GM12801 (cell line): Measurements from ENCODE around the gene SRPK2.

Experiments used
- TF ChIP-seq, protein P1 (sequence below): IDR thresholded peaks from one replicate; pipeline ENCODE4 v1.5.1; 2011; ENCODE audit warnings: control low read depth; ENCODE audit not compliant: insufficient read length; ENCODE audit errors: extremely low read depth

SRPK2 gene

GRCh38 chr7:105086850-105087249, 301.9 kb downstream of the SRPK2 start:
- TF ChIP-seq, protein P1, sequence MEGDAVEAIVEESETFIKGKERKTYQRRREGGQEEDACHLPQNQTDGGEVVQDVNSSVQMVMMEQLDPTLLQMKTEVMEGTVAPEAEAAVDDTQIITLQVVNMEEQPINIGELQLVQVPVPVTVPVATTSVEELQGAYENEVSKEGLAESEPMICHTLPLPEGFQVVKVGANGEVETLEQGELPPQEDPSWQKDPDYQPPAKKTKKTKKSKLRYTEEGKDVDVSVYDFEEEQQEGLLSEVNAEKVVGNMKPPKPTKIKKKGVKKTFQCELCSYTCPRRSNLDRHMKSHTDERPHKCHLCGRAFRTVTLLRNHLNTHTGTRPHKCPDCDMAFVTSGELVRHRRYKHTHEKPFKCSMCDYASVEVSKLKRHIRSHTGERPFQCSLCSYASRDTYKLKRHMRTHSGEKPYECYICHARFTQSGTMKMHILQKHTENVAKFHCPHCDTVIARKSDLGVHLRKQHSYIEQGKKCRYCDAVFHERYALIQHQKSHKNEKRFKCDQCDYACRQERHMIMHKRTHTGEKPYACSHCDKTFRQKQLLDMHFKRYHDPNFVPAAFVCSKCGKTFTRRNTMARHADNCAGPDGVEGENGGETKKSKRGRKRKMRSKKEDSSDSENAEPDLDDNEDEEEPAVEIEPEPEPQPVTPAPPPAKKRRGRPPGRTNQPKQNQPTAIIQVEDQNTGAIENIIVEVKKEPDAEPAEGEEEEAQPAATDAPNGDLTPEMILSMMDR: no peak

DNA sequence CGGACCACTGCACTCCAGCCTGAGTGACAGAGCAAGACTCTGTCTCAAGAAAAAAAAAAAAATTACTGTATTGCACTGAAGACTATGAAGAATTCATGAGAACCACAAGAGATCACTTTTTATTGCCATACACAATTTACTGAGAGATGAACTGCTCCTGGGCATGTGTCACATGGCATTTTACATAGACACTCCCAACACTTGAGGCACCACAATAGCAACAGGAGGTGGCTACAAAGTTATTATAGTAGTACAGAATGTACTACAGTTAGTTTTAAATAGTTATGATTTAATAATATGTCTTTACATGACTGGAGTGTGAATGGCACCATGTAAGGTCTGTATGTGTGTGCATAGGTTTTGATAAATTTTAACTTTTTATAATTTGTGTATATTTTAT, 304.1 kb downstream of the SRPK2 start:
- TF ChIP-seq, protein P1: no peak

DNA sequence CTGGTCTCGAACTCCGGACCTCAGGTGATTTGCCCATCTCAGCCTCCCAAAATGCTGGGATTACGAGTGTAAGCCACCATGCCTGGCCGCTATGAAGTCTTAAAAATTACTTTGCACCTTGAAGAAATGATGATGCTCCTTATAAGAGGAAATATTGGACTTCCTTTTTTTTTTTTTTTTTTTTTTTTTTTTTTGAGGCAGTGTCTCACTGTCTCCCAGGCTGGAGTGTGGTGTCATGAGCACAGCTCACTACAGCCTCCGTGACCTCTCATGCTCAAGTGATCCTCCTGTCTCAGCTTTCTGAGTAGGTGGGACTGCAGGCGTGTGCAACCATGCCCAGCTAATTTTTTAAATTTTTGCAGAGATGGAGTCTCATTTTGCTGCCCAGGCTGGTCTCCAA, 309.4 kb downstream of the SRPK2 start:
- TF ChIP-seq, protein P1: no peak

DNA sequence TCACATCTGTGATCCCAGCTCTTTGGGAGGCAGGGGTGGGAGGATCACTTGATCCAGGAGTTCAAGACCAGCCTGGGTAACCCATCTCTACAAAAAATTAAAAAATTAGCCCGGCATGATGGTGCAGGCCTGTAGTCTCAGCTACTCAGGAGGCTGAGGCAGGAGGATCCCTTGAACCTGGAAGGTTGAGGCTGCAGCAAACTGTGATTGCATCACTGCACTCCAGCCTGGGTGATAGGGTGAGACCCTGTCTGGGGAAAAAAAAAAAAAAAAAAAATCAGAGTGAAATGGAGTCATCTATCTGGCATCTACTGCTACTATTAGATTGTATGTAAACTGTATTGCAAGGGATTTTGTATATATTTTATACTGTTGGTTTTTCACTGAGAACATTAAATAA, 315.6 kb downstream of the SRPK2 start:
- TF ChIP-seq, protein P1: no peak

- TF ChIP-seq, protein P1: no peak
These were observed 319.8 kb downstream of the SRPK2 start for GRCh38 chr7:105068886-105069285.

- TF ChIP-seq, protein P1: no peak
These were observed 321.0 kb downstream of the SRPK2 start for GRCh38 chr7:105067691-105068090.
